ENCODE data around the gene SLC22A3. TPM values are rescaled to one million over a fixed set of nuclear protein-coding genes. Genes with fewer than 3 reads are reported as not detected.

Gene SLC22A3
- total and polyA plus RNA-seq, 2 of the 4 experiments (the other 2 are of a cell fraction) = not detected

- Histone ChIP-seq H3K18ac (ENCODE audit: low read depth, low read length) (no peak overlapping the region), H3K4me3 (ENCODE audit: insufficient read depth, low read depth, low read length) (no peak overlapping the region), H2BK15ac (ENCODE audit: low read depth, low read length) (no peak overlapping the region), H3K36me3 (ENCODE audit: control insufficient read depth, insufficient read depth, low read length) (no peaks in the 10 kb centered on the region), H3K9ac (ENCODE audit: low read depth, low read length) (no peak overlapping the region), H2AK9ac (replicated peaks; ENCODE audit: low read depth, low read length, poor library complexity) (no peak overlapping the region), H3K56ac (ENCODE audit: extremely low read depth, insufficient read depth, low read length) (no peak overlapping the region), H2BK5ac (ENCODE audit: low read depth, low read length, poor library complexity, severe bottlenecking) (no peak overlapping the region), H2AFZ (replicated peaks; ENCODE audit: low read length, poor library complexity) (no peak overlapping the region), H3K27me3 (ENCODE audit: control insufficient read depth, insufficient read depth, low read length) (peaks cover 2% of the 10 kb centered on the region), H4K5ac (ENCODE audit: low read depth, low read length) (no peak overlapping the region), H3K4me2 (ENCODE audit: low read depth, low read length) (no peak overlapping the region), H2BK120ac (ENCODE audit: low read depth, low read length) (no peak overlapping the region), H3K23ac (ENCODE audit: low read depth, low read length) (no peak overlapping the region), H3K14ac (replicated peaks; ENCODE audit: low read depth, low read length) (no peak overlapping the region), H4K91ac (ENCODE audit: insufficient read depth, low read depth, low read length) (no peak overlapping the region), H4K20me1 (ENCODE audit: insufficient read depth, low read length) (no peaks in the 10 kb centered on the region), H2AK5ac (ENCODE audit: low read depth, low read length) (no peak overlapping the region), H3K79me1 (ENCODE audit: low read depth in 1 of 2, low read length in 2 of 2) (no peaks in the 10 kb centered on the region), H3K27ac (ENCODE audit: insufficient read depth, low read length) (no peak overlapping the region), H3K9me1 (ENCODE audit: insufficient read depth, low read length) (no peaks in the 10 kb centered on the region), H3K4ac (ENCODE audit: low read depth, low read length) (no peak overlapping the region), H3K4me1 (ENCODE audit: control insufficient read depth, insufficient read depth, low read length) (no peaks in the 10 kb centered on the region), H2BK20ac (ENCODE audit: low read depth, low read length) (no peak overlapping the region), H3K9me3 (ENCODE audit: control insufficient read depth, insufficient read depth, low read length) (no peaks in the 10 kb centered on the region), H4K8ac (ENCODE audit: low read depth in 2 of 2, low read length in 2 of 2) (no peak overlapping the region)
- intact Hi-C loops (cut with micrococcal nuclease) = no loop called here
- TF ChIP-seq FOS (IDR thresholded peaks at IDR 0.05; ENCODE audit: low read depth, low read length) = no peak
- TF ChIP-seq RFX5 (IDR thresholded peaks at IDR 0.05; ENCODE audit: low read depth, low read length) = no peak
- TF ChIP-seq NFE2L2 (IDR thresholded peaks at IDR 0.05; ENCODE audit: low read depth, low read length) = no peak
- no peak for TF ChIP-seq CEBPB (IDR thresholded peaks at IDR 0.05; ENCODE audit: low read depth, low read length)
- TF ChIP-seq ELK1 (IDR thresholded peaks at IDR 0.05; ENCODE audit: borderline replicate concordance, low read depth, low read length) = no peak
- no peak for TF ChIP-seq MXI1 (IDR thresholded peaks at IDR 0.05; ENCODE audit: borderline replicate concordance, low read depth, low read length)
- no peak for TF ChIP-seq MAZ (IDR thresholded peaks at IDR 0.05; ENCODE audit: borderline replicate concordance, low read depth, low read length)
- TF ChIP-seq RAD21 (IDR thresholded peaks at IDR 0.05; ENCODE audit: low read length) = no peak
- no peak for TF ChIP-seq SMC3 (IDR thresholded peaks at IDR 0.05; ENCODE audit: low read depth, low read length)
- TF ChIP-seq CTCF (conservative IDR thresholded peaks at IDR 0.05; ENCODE audit: low read depth, low read length) = no peak
- no peak for TF ChIP-seq CHD1 (IDR thresholded peaks at IDR 0.05; ENCODE audit: low read depth, low read length)
- TF ChIP-seq MAFK (IDR thresholded peaks at IDR 0.05; ENCODE audit: low read depth, low read length) = no peak
- no peak for TF ChIP-seq USF2 (IDR thresholded peaks at IDR 0.05; ENCODE audit: low read depth, low read length)
- no peak for TF ChIP-seq RCOR1 (IDR thresholded peaks at IDR 0.05; ENCODE audit: insufficient replicate concordance, low read length)
- no peak for TF ChIP-seq POLR2A (IDR thresholded peaks at IDR 0.05; ENCODE audit: low read depth, low read length)
- no peak for TF ChIP-seq BHLHE40 (IDR thresholded peaks at IDR 0.05; ENCODE audit: low read depth, low read length)
- in situ Hi-C loops (cut with MboI; ENCODE audit: low sequenced_read_pairs) = no loop called here
- POLR2A ChIA-PET (ENCODE audit: unreplicated experiment) = no interaction called here
- CTCF ChIA-PET = no interaction called here
- ATAC-seq (ENCODE audit: low read depth) (no peak), DNase-seq (no peak)
- dilution Hi-C loops (cut with HindIII; ENCODE audit: low sequenced_read_pairs, unreplicated experiment) = no loop called here
- BruUV-seq (replicated peaks) = no TSS peak
- WGBS, 2 experiments (ENCODE audit: extremely low coverage in 2 of 2, insufficient read length in 1 of 2) = no CpG with 5 or more reads among the region's 5 CpGs
Measured at GRCh38 chr6:160439751-160440150, 91.6 kb downstream of the SLC22A3 start.
